ENCODE data around the gene DNASE2B. TPM values are rescaled to one million over a fixed set of nuclear protein-coding genes. Genes with fewer than 3 reads are reported as not detected.

The DNASE2B gene
- total RNA-seq, 1 experiment from 2014 or later = not detected

GRCh38 chr1:84436876-84437655 is 38.8 kb downstream of the DNASE2B start:
- Histone ChIP-seq H3K79me1 (ENCODE audit: insufficient read depth, low read depth, low read length, poor library complexity, severe bottlenecking) (no peaks in the 10 kb centered on the region), H4K20me1 (ENCODE audit: control insufficient read depth, insufficient read depth, insufficient read length) (no peaks in the 10 kb centered on the region), H4K8ac (replicated peaks; ENCODE audit: insufficient read length, low read depth, low read length) (no peak overlapping the region), H3K14ac (ENCODE audit: insufficient read depth, low read length) (no peak overlapping the region), H4K5ac (ENCODE audit: insufficient read length, low read depth, low read length) (no peak overlapping the region), H2BK20ac (ENCODE audit: low read depth, low read length, poor library complexity, severe bottlenecking) (no peak overlapping the region), H3K9ac (ENCODE audit: extremely low read depth, insufficient read length, low read length) (no peak overlapping the region), H2BK5ac (ENCODE audit: insufficient read length, low read length) (no peak overlapping the region), H3K4ac (ENCODE audit: low read depth, low read length) (no peak overlapping the region), H3K23ac (ENCODE audit: insufficient read length, low read depth, low read length) (no peak overlapping the region), H4K91ac (ENCODE audit: insufficient read length, low read depth, low read length) (no peak overlapping the region), H3K4me1 (ENCODE audit: insufficient read depth, low read length) (no peaks in the 10 kb centered on the region), H3K4me2 (ENCODE audit: insufficient read depth, insufficient read length, low read length) (no peak overlapping the region), H3K27me3 (ENCODE audit: insufficient read depth, low read length) (no peaks in the 10 kb centered on the region), H2BK15ac (ENCODE audit: low read depth, low read length) (no peak overlapping the region), H2BK12ac (ENCODE audit: insufficient read length, low read depth, low read length) (no peak overlapping the region), H3K79me2 (ENCODE audit: insufficient read depth, low read length) (no peaks in the 10 kb centered on the region), H3K23me2 (ENCODE audit: insufficient read length, low read depth, low read length, poor library complexity, severe bottlenecking) (no peaks in the 10 kb centered on the region), H3K56ac (ENCODE audit: insufficient read length, low read depth, low read length) (no peak overlapping the region), H3K18ac (ENCODE audit: insufficient read length, low read depth, low read length) (no peak overlapping the region), H2BK120ac (ENCODE audit: low read depth, low read length, poor library complexity, severe bottlenecking) (no peak overlapping the region), H3T11ph (ENCODE audit: low read length) (no peak overlapping the region), H3K9me3 (ENCODE audit: control insufficient read depth, low read depth, low read length) (no peaks in the 10 kb centered on the region), H3K27ac (ENCODE audit: insufficient read length, low read depth, low read length) (no peak overlapping the region), H2AFZ (ENCODE audit: low read length) (no peak overlapping the region), H2AK5ac (ENCODE audit: insufficient read length, low read length) (no peak overlapping the region)
- DNase-seq = no peak
- H3K9me3 Mint-ChIP-seq = no peaks in the 10 kb centered on the region
- H3K27me3 Mint-ChIP-seq (ENCODE audit: low read depth) = no peaks in the 10 kb centered on the region
- H3K4me1 Mint-ChIP-seq = peaks cover 3 to 4% of the 10 kb centered on the region in 2 experiments; a peak in 1 of 4 replicates
- TF ChIP-seq CTCF (conservative IDR thresholded peaks at IDR 0.05) = no peak
- peak overlapping the region in 1 of 3 experiments; percentile 21; a peak in 1 of 7 replicates for H3K27ac Mint-ChIP-seq
- no CpG with 5 or more reads among the region's 5 CpGs for WGBS (ENCODE audit: extremely low coverage, insufficient read length, low lambda C conversion rate)
- H3K36me3 Mint-ChIP-seq (ENCODE audit: insufficient read depth in 1 of 3, low read depth in 3 of 3) = no peaks in the 10 kb centered on the region
- no peak overlapping the region for H3K4me3 Mint-ChIP-seq

Data from H9 (cell line).